AG04449 (cell line): Measurements from ENCODE around the gene RAB27B.

Source experiments
- CTCF ChIA-PET: fragments of 350-600 bp; formaldehyde crosslinking; extraction: SDS; loops from one replicate; lab custom pipeline; 2021; ENCODE audit warnings: antibody characterized with exemption; lab: Yijun Ruan, JAX
- POLR2A ChIA-PET: fragments of 400-600, 350-600 bp; formaldehyde crosslinking; extraction: SDS; loops from one replicate; lab custom pipeline; 2020; ENCODE audit warnings: antibody characterized with exemption, inconsistent platforms; lab: Yijun Ruan, JAX
- DNase-seq: peaks from one replicate; pipeline ENCODE4 v3.0.0-alpha.2; 2010; ENCODE audit warnings: low read depth, low spot score
- H3K4me3 ChIP-seq: 2 replicates; pipeline ENCODE4 v1.5.1; 2011; ENCODE audit warnings: low read depth, mild to moderate bottlenecking, control low read depth, low read length
- TF ChIP-seq, protein P1 (sequence below): IDR thresholded peaks from one replicate; pipeline ENCODE4 v1.5.1; 2011; ENCODE audit warnings: mild to moderate bottlenecking, moderate library complexity, low read length, control low read depth, inconsistent platforms; ENCODE audit not compliant: insufficient read depth; ENCODE audit errors: missing control alignments

RAB27B gene

DNA sequence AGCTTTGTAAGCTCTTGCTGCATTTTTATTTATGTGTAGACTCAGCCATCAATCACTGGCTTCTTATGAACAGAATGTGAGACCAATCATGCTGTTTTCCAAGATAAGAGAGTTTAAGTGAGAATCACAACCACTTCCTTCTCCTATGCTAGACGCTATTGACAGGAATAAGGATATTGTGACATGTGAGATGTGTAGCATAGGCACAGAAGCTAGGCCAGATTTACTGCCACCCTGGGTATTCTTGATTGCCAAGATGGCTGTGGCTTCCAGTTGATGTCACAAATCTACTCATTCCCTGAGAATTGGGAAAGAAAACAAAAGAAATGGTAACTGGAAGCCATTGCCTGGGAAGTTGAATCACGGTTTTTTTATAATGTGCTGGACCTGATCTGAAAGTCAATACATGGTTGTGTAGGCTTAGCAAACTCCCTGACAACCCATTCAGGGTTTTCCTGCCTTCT, 49.9 kb downstream of the RAB27B start:
- ChIA-PET CTCF (interaction anchor here (0.6 kb wide), 1 partner anchor 105 kb away, joined by 3 read pairs; no protein-coding TSS in a partner anchor), POLR2A (no interaction called here)
- TF ChIP-seq, protein P1, sequence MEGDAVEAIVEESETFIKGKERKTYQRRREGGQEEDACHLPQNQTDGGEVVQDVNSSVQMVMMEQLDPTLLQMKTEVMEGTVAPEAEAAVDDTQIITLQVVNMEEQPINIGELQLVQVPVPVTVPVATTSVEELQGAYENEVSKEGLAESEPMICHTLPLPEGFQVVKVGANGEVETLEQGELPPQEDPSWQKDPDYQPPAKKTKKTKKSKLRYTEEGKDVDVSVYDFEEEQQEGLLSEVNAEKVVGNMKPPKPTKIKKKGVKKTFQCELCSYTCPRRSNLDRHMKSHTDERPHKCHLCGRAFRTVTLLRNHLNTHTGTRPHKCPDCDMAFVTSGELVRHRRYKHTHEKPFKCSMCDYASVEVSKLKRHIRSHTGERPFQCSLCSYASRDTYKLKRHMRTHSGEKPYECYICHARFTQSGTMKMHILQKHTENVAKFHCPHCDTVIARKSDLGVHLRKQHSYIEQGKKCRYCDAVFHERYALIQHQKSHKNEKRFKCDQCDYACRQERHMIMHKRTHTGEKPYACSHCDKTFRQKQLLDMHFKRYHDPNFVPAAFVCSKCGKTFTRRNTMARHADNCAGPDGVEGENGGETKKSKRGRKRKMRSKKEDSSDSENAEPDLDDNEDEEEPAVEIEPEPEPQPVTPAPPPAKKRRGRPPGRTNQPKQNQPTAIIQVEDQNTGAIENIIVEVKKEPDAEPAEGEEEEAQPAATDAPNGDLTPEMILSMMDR, result no peak
- no peak for DNase-seq
- no peak overlapping the region for H3K4me3 ChIP-seq

DNA sequence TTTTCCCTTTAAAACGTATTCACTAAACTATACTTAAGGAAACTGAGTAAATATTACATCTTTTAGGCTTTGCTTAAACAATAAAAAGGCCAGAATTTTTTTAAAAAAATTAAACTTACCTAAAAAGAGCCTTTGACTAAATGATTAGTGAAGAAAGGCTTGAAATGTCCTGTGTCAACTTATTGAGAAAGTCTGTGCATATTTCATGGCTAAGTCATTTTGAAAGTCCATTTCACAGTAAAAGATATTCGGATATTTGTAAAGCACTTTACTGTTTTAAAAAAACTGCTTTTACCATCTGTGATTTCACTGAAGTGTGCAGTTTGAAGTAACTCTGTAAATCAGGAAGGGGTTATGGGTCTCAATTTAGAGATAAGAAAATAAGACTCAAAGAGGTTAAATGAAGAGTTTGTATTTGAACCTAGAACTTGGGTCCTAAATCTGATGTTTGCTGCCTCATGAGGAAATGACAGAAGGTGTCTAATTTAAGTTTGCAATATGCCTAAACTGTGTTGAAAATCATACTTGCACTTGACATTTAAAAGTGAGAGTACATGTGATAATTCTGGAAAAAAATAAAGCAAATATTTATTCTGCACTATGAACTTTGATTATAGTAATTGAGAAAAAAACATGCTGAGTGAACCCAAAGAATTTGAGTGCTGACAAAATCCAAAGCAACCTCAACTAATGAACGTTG, 50.5 kb downstream of the RAB27B start:
- CTCF ChIA-PET, result no interaction called here

DNA sequence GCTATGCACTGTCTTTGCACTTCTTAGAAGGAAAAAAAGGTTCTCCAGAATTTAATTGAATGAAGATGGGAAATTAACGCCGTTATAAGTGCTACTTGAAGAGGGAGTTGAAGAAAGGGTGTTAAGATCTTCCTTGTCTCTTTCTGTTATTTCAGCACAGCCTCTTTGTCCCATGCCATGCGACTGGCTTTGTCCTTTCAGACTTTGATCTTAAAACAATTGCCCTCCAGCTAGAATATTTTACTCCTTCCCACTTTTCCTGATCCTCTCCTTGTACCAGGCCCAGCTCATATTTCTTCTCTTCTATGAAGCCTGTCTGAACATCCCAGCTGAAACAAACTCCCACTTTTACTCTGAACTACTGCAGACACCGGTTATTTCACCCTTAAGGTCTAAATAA, 51.4 kb downstream of the RAB27B start:
- no peak overlapping the region for H3K4me3 ChIP-seq
- CTCF ChIA-PET, result no interaction called here
- POLR2A ChIA-PET, result no interaction called here
- no peak for DNase-seq
- TF ChIP-seq, protein P1, result no peak

More for the DNA sequence above, 50.5 kb downstream of the RAB27B start:
- no peak overlapping the region for H3K4me3 ChIP-seq
- POLR2A ChIA-PET, result no interaction called here
- TF ChIP-seq, protein P1, result no peak
- DNase-seq, result no peak

DNA sequence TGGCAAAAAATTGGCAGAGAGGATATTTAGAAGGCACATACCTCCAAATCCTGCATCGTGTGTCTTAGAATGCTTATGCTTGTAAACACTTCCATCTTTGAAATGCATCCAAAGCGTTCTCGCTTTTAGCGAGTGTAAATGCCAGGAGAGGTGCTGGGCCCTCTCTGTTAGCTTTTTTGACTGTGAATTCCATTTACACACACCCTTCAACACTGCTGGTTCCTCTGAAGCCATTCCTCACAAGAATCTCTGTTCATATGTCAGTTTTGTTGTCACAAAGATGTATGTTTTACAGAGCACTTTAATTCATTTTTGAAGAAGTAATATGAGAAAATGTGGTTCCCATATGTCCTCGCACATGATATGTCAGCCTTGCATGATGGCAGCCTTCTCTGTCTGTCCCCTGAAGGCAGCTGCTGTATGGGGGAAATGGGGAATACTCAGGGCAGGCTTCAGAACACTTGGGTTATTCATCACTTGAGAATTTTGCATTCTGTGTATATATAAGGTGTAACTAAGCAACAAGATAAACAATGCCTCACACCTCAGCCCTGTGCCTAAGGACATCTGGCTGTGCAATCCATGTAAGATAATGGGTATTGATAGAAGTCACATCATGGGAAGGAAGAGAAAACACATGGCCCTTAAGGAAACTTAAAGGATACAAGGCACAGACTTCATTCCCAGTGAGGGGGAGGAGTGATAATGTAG, 52.3 kb downstream of the RAB27B start:
- ChIA-PET POLR2A (no interaction called here), CTCF (no interaction called here)
- DNase-seq, result no peak
- H3K4me3 ChIP-seq, result no peak overlapping the region
- TF ChIP-seq, protein P1, result no peak

DNA sequence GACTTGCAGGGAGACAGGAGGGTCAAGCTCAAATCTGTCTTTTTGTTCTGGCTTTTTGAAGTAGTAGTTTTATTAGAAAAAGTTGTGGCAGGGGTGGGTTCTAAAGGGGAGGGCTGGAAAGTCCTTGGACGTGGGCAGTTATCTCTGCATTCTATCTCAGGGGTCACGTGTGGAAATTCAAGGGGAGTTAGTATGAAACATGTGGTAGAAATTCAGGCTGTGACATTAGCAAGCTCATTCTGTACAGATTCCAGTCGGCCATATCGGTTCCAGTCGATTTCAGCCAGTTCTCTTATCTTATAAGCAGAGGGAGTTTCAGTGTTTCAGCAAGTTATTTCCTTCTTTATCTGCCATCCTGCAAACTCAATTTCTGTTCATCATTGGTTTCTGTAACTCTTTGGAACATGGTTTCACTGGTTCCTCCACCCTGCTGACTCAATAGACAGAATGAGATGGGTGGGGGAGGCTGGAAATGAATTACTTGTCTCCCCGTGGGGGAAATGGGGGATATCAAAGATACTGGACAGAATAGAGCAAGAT, 53.0 kb downstream of the RAB27B start:
- ChIA-PET CTCF (no interaction called here), POLR2A (no interaction called here)
- TF ChIP-seq, protein P1, result no peak
- no peak overlapping the region for H3K4me3 ChIP-seq
- DNase-seq, result no peak

DNA sequence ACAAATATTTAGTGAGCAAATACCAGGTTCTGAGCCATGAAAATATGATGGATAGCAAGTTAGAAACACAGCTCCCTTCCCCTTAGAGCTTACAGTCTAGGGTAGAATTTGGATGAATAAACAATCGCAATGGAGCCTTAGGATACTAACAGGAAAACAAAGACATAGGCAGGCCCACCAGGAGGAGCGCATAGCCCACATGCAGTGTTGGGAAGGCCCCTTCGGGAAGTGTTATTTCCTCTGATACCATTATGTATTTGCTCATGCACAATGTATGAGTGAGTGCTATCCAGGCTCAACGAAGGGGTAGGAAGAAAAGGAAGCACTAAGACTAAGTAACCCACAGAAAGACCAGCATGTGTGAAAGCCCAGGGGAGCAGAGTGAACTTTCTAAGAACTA, 54.0 kb downstream of the RAB27B start:
- no peak for DNase-seq
- TF ChIP-seq, protein P1, result no peak
- CTCF ChIA-PET, result no interaction called here
- no peak overlapping the region for H3K4me3 ChIP-seq
- POLR2A ChIA-PET, result no interaction called here
